K562 (cell line): Measurements from ENCODE around the gene PMVK. TPM values are rescaled to one million over a fixed set of nuclear protein-coding genes. Genes with fewer than 3 reads are reported as not detected.

ENCODE experiments used
- CTBP1 ChIP-seq: fragments of 450-650 bp; IDR thresholded peaks from 2 replicates; pipeline ENCODE4 v1.6.1; 2016; ENCODE audit warnings: borderline replicate concordance
- HLTF ChIP-seq: fragments of 450-650 bp; IDR thresholded peaks from 2 replicates; pipeline ENCODE4 v1.6.1; 2016
- L3MBTL2 ChIP-seq: fragments of 450-650 bp; IDR thresholded peaks from 2 replicates; pipeline ENCODE4 v1.6.1; 2016; ENCODE audit warnings: mild to moderate bottlenecking, moderate library complexity
- MAFG ChIP-seq: fragments of 450-650 bp; conservative IDR thresholded peaks from 2 replicates; pipeline ENCODE4 v1.6.1; 2016; ENCODE audit warnings: missing genetic modification characterization, missing compliant biosample characterization
- MBD2 ChIP-seq: sonication (generic); IDR thresholded peaks from 2 replicates; pipeline ENCODE4 v1.6.1; 2016; ENCODE audit warnings: low read depth, borderline replicate concordance
- POLR2A ChIP-seq: fragments of 450-650 bp; conservative IDR thresholded peaks from 2 replicates; pipeline ENCODE4 v1.6.1; 2016
- POLR2G ChIP-seq: fragments of 200-400 bp; formaldehyde crosslinking; IDR thresholded peaks from 2 replicates; pipeline ENCODE4 v1.6.1; 2017; ENCODE audit warnings: low read depth, mild to moderate bottlenecking, antibody characterized with exemption, low read length, moderate library complexity
- TEAD1 ChIP-seq, 2 experiments: fragments of 450-650 bp in 1 of 2; sonication (generic) in 1 of 2; formaldehyde crosslinking; IDR thresholded peaks; 2 replicates each; pipeline versions ENCODE4 v1.4.0 to v1.8.0; 2020 to 2022; ENCODE audit warnings: mild to moderate bottlenecking in 2 of 2, missing genetic modification reagents in 1 of 2
- TSHZ1 ChIP-seq: fragments of 250-450 bp; sonication (Bioruptor Pico); IDR thresholded peaks from 2 replicates; pipeline ENCODE4 v1.4.0; 2020; ENCODE audit warnings: mild to moderate bottlenecking, moderate library complexity
- UBTF ChIP-seq, 2 experiments: IDR thresholded peaks; 2 replicates each; pipeline ENCODE4 v1.6.1; 2012; ENCODE audit warnings: improper control_type of control experiment in 2 of 2, low read depth in 2 of 2, low read length in 2 of 2, borderline replicate concordance in 1 of 2
- ZHX1 ChIP-seq: fragments of 150-350 bp; conservative IDR thresholded peaks from 2 replicates; pipeline ENCODE4 v1.6.1; 2014; ENCODE audit warnings: low read length
- ZNF592 ChIP-seq: fragments of 450-650 bp; IDR thresholded peaks from 2 replicates; pipeline ENCODE4 v1.6.1; 2017; ENCODE audit warnings: antibody characterized with exemption, mild to moderate bottlenecking
- polyA plus RNA-seq, 8 experiments: library from polyadenylated mRNA; depleted of rRNA in 4 of 8; stranded (reverse) in 5 of 8; unstranded in 3 of 8; fragments of >200 nt; fragmentation: Nextera tagmentation in 2 of 8; fragmentation: Illumina TruSeq in 1 of 8; extraction: Ambion mirVana in 2 of 8; extraction: Trizol in 1 of 8; gene quantifications; 2 replicates each; pipeline versions ENCODE4 v1.2.1 to v1.2.3, GENCODE V29; 2011 to 2014; ENCODE audit warnings: inconsistent platforms in 1 of 8, missing spikeins in 1 of 8
- total RNA-seq, 7 experiments: library from RNA; depleted of rRNA in 6 of 7; stranded (reverse); fragments of >200 nt in 6 of 7; fragmentation: Illumina TruSeq in 2 of 7; extraction: Trizol in 2 of 7; gene quantifications; 2 replicates each; pipeline versions ENCODE4 v1.2.1 to v1.2.3, GENCODE V29; 2011 to 2021; ENCODE audit warnings: low replicate concordance in 1 of 7

The PMVK gene
- total and polyA plus RNA-seq, 9 of the 15 experiments (the other 6 are each of a cell fraction or from before 2014, with no cell fraction given): 1.1 to 15.3 (median 6.3) TPM

GRCh38 chr1:154970631-154971340 is 34.3 kb upstream of the PMVK start, which contains the start of gene SHC1 (continued):
- TF ChIP-seq ZHX1 (no peak), ZNF592 (0 out of 2 replicates have a peak, but pooled peaks have one; percentile 44), TEAD1 (CRISPR knock-in tag; IDR thresholded peaks at IDR 0.05) (0 out of 4 replicates have a peak, but pooled peaks of 1 of the 2 experiments have one; percentile 35), MBD2 (no peak), POLR2A (peak; percentile 79), POLR2G (peak; percentile 82), CTBP1 (peak; percentile 32; the same call in 1 of the 2 replicates), TSHZ1 (CRISPR knock-in tag) (no peak), UBTF (IDR thresholded peaks at IDR 0.05; ENCODE audit: borderline replicate concordance in 1 of 2, low read depth in 2 of 2, low read length in 2 of 2) (0 out of 4 replicates have a peak, but pooled peaks have one; percentile 20 to 45), MAFG (tag) (peak; percentile 49), HLTF (0 out of 2 replicates have a peak, but pooled peaks have one; percentile 16), L3MBTL2 (0 out of 2 replicates have a peak, but pooled peaks have one; percentile 23)
